DND-41 (cell line): ENCODE data around the gene RABL6.

ENCODE experiments used
- CTCF ChIP-seq: IDR thresholded peaks from 2 replicates; pipeline ENCODE4 v1.5.1; 2012; ENCODE audit warnings: borderline replicate concordance, low read length, moderate library complexity, mild to moderate bottlenecking; ENCODE audit not compliant: poor library complexity, severe bottlenecking; ENCODE audit errors: extremely low read depth
- EZH2 ChIP-seq: IDR thresholded peaks from 3 replicates; pipeline ENCODE4 v1.6.1; 2012; ENCODE audit warnings: borderline replicate concordance, low read depth, mild to moderate bottlenecking, moderate library complexity, low read length, inconsistent platforms; ENCODE audit not compliant: severe bottlenecking

GRCh38 chr9:136794281-136794999 is 13.3 kb upstream of the RABL6 start:
- TF ChIP-seq CTCF, result no peak
- TF ChIP-seq EZH2, result no peak
